Measurements from ENCODE around the gene LY9.

LY9 gene

GRCh38 chr1:160755461-160755860, 40.5 kb upstream of the LY9 start:
- no peaks in the 10 kb centered on the region for H3K79me2 ChIP-seq (ENCODE audit: insufficient read depth, low read length)
- no peaks in the 10 kb centered on the region for H4K20me1 ChIP-seq (ENCODE audit: insufficient read depth, low read length, poor library complexity, severe bottlenecking)
- H3K4me3 ChIP-seq (ENCODE audit: low read length, poor library complexity, severe bottlenecking), result no peak overlapping the region
- H3F3A ChIP-seq (ENCODE audit: low read depth), result no peaks in the 10 kb centered on the region
- H3K4me2 ChIP-seq (ENCODE audit: low read depth, low read length, poor library complexity, severe bottlenecking), result no peak overlapping the region
- H3K9ac ChIP-seq (ENCODE audit: low read depth, low read length, poor library complexity, severe bottlenecking), result no peak overlapping the region
- H3K36me3 ChIP-seq (ENCODE audit: insufficient read depth, low read length), result no peaks in the 10 kb centered on the region
- TF ChIP-seq CTCF (conservative IDR thresholded peaks at IDR 0.05; ENCODE audit: low read length), result no peak
- TF ChIP-seq EZH2phosphoT487 (IDR thresholded peaks at IDR 0.05; ENCODE audit: borderline replicate concordance), result no peak
- no peaks in the 10 kb centered on the region for H3K9me2 ChIP-seq (replicated peaks; ENCODE audit: low read depth, low read length)
- no peaks in the 10 kb centered on the region for H3K9me3 ChIP-seq (ENCODE audit: insufficient read depth, low read depth, low read length)
- H3K4me1 ChIP-seq (ENCODE audit: insufficient read depth, low read length, poor library complexity, severe bottlenecking), result no peaks in the 10 kb centered on the region
- no peak overlapping the region for H2AFZ ChIP-seq (ENCODE audit: low read length)
- no peaks in the 10 kb centered on the region for H3K27me3 ChIP-seq (ENCODE audit: insufficient read depth, low read length, poor library complexity, severe bottlenecking)

- Histone ChIP-seq H3K36me3 (ENCODE audit: insufficient read depth, low read length) (no peaks in the 10 kb centered on the region), H3K4me1 (ENCODE audit: insufficient read depth, low read length, poor library complexity, severe bottlenecking) (no peaks in the 10 kb centered on the region), H4K20me1 (ENCODE audit: insufficient read depth, low read length, poor library complexity, severe bottlenecking) (no peaks in the 10 kb centered on the region), H3K4me2 (ENCODE audit: low read depth, low read length, poor library complexity, severe bottlenecking) (no peak overlapping the region), H3K9ac (ENCODE audit: low read depth, low read length, poor library complexity, severe bottlenecking) (no peak overlapping the region), H3F3A (ENCODE audit: low read depth) (no peaks in the 10 kb centered on the region), H3K4me3 (ENCODE audit: low read length, poor library complexity, severe bottlenecking) (no peak overlapping the region), H3K27me3 (ENCODE audit: insufficient read depth, low read length, poor library complexity, severe bottlenecking) (no peaks in the 10 kb centered on the region), H3K9me3 (ENCODE audit: insufficient read depth, low read depth, low read length) (no peaks in the 10 kb centered on the region), H3K9me2 (replicated peaks; ENCODE audit: low read depth, low read length) (no peaks in the 10 kb centered on the region), H3K79me2 (ENCODE audit: insufficient read depth, low read length) (no peaks in the 10 kb centered on the region), H2AFZ (ENCODE audit: low read length) (no peak overlapping the region)
- TF ChIP-seq CTCF (conservative IDR thresholded peaks at IDR 0.05; ENCODE audit: low read length) (no peak), EZH2phosphoT487 (IDR thresholded peaks at IDR 0.05; ENCODE audit: borderline replicate concordance) (no peak)
These were observed 39.8 kb upstream of the LY9 start for GRCh38 chr1:160755911-160756848.

GRCh38 chr1:160756849-160757201, 39.1 kb upstream of the LY9 start:
- no peak overlapping the region for H3K4me2 ChIP-seq (ENCODE audit: low read depth, low read length, poor library complexity, severe bottlenecking)
- no peaks in the 10 kb centered on the region for H3K9me2 ChIP-seq (replicated peaks; ENCODE audit: low read depth, low read length)
- no peaks in the 10 kb centered on the region for H3K27me3 ChIP-seq (ENCODE audit: insufficient read depth, low read length, poor library complexity, severe bottlenecking)
- no peaks in the 10 kb centered on the region for H3K4me1 ChIP-seq (ENCODE audit: insufficient read depth, low read length, poor library complexity, severe bottlenecking)
- TF ChIP-seq EZH2phosphoT487 (IDR thresholded peaks at IDR 0.05; ENCODE audit: borderline replicate concordance), result no peak
- no peak for TF ChIP-seq CTCF (conservative IDR thresholded peaks at IDR 0.05; ENCODE audit: low read length)
- no peak overlapping the region for H2AFZ ChIP-seq (ENCODE audit: low read length)
- no peak overlapping the region for H3K9ac ChIP-seq (ENCODE audit: low read depth, low read length, poor library complexity, severe bottlenecking)
- H4K20me1 ChIP-seq (ENCODE audit: insufficient read depth, low read length, poor library complexity, severe bottlenecking), result no peaks in the 10 kb centered on the region
- no peaks in the 10 kb centered on the region for H3F3A ChIP-seq (ENCODE audit: low read depth)
- H3K9me3 ChIP-seq (ENCODE audit: insufficient read depth, low read depth, low read length), result no peaks in the 10 kb centered on the region
- H3K79me2 ChIP-seq (ENCODE audit: insufficient read depth, low read length), result no peaks in the 10 kb centered on the region
- no peaks in the 10 kb centered on the region for H3K36me3 ChIP-seq (ENCODE audit: insufficient read depth, low read length)
- H3K4me3 ChIP-seq (ENCODE audit: low read length, poor library complexity, severe bottlenecking), result no peak overlapping the region

All from Loucy (cell line).